Esophagus mucosa (tissue), 1 donor: ENCODE data around the gene SIDT1. TPM values are rescaled to one million over a fixed set of nuclear protein-coding genes. Genes with fewer than 3 reads are reported as not detected.

Experiments
- ATAC-seq: fragments of 200-7000 bp; cut with Tn5 transposase; one replicate; pipeline ENCODE4 v1.9.1; 2020
- total RNA-seq: library from RNA; stranded (reverse); gene quantifications from one replicate; pipeline ENCODE4 v1.2.4, GENCODE V29; 2023
- donor health status: DM: yes; HTN: yes; CAD: no.

Gene SIDT1
- total RNA-seq, result 1.5 TPM

DNA sequence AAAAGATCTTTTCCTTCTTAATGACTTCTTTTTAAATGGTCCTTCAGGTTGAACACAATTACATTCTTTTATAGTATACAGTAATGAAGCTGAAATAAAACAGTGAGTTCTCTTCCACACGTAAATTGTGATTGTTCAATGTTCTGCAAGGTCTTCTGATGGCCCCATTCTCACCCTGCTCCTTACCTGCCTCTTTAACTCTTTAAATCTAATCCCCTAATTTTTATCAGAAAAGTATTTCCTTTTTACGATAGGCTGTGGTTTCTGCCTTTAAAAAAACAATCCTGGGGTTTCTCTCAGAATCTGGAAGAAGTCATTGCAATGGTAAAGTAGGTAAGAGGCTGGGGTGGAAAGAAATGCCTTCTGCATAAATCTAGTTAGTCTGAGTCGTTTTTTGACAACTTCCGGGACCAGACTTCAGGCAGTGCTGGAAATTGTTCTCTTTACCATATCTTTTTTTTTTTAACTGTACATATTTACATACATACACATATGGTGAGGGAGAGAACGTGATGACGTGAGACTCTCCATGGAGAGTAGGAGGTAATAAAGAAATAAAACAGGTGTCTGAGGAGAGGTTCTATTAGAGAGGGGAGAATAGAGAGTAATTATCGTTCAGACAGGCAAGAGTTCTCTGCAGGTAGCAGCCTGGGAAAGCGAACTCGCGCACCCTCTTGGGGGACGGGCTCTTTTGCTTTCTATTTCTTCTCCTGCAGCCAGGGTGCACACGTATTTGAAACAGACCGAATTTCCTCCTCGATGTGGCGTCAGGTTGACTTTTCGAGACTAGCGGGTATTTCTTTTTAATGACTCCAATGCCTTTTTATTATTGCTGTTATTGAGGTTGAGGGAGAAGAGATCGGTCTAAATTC lies at the start of gene SIDT1:
Gene SIDT1 (plus strand): TSS at position 730 of the 872 bp plus-strand sequence. CDS start 467 bp downstream, outside the sequence.
- peak; percentile 41 for ATAC-seq

DNA sequence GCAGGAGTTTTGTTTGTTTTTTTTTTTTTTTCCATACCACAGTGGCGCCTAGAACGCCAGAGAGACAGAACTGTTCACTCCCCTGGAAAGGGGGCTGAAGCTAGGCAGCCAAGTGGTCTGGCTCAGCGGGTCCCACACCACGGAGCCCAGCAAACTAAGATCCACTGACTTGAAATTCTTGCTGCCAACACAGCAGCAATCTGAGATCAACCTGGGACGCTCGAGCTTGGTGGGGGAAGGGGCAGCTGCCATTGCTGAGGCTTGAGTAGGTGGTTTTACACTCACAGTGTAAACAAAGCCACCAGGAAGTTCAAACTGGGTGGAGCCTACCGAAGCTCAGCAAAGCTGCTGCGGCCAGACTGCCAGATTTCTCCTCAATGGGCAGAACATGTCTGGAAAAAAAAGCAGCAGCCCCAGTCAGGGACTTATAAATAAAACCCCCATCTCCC lies 47.2 kb upstream of the SIDT1 start:
- no peak for ATAC-seq

DNA sequence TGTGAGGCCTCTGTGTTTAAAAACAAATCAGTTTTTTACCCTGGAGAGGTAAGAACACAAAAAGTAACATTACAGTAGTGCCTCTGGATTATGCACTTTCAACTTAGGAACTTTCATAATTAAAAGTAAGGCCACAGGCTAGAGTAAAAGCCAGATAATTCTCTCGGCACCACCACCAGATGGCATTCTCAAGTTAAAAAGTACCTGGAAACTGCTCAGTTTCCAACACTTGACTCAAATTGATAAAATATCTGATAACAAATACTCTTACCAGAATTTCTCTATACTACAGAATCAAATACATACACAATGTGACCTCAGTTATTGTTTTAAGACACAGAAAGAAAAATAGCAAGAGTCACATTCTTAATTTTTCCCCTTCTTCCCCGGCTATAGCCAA lies 37.3 kb upstream of the SIDT1 start:
- ATAC-seq, result no peak

DNA sequence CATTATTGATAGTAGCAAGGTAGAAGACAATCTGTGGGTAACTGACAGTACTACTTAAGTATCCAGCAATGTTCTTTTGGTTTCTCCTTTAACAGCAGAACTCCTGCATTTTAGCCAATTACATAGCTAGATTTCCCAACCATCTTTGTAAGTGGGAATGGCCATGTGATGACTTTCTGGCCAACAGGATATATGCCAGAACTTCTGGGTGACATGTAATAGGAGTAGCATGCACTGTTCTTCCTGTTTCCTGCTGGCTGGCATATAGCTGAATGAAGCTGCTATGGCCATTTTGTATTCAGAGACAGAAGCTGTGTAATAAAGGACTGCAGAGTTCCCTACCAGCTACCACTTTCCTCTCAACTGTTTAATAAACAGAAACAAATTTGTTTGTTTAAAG lies 35.4 kb upstream of the SIDT1 start:
- ATAC-seq, result peak; percentile 45

DNA sequence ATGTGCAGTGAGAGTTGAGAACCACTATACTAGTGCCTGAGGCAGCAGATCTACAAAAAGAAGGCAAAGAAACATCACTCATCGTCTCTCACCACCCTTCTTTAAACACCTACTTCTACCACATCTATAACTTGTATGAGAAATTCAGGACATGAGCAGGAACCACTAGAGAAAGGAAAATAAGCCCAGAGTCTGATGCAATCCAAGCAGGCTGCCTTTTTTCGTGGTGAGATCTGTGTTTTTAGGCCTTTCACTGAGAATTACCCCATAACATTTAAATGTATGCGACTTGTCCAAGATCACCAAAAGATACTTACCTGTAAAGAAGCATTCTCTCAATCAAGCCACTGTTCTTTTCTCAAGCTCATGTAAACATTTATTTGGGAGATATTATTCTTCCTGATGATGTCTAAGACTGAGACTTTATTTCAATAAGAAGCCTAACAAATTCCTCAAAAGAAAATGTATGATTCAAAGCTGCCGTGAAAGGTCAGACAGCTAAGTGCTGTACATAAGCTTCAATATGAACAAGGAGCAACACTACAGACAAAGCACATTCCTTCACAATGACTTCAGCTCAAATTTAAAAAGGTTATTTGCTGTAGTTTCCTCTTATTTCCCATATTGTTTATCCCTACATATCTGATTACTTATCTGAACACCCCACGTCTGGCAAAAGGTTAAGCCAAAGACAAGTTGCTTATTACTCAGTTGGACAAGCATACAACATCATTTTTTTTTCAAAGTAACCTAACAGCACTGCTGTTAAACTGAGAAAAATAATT lies 33.9 kb upstream of the SIDT1 start:
- no peak for ATAC-seq

DNA sequence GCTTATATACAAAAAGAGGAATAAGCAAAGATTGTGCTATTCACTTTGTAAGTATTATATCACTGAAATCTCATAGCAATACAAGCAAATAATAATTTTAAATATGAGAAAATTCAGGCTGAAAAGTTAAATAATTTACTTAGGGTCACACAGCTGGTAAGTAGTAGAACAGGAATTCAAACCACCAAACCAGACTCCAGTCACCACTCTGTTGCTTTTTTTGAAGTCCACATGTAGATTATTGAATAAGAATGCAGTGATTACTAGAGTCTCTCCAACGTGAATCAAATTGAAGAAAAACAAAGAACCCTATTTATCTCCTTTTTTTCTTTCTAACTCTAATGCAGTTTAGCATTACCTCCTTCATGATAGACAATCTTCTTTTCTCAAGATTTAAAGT lies 33.3 kb upstream of the SIDT1 start:
- ATAC-seq, result no peak

DNA sequence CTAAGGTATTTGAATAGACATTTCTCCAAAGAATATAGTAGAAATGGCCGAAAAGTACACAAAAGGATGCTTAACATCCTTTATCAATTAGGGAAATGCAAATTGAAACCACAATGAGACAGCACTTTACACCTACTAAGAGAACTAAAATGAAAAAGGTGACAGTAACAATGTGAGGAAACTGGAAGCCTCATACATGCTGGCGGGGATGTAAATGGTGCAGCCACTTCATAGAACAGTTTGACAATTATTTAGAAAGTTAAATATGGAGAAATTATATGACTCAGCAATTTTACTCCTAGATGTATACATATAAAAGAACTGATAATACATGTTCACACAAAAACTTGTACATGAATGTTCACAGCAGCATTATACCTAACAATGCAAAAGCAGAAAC lies 30.8 kb upstream of the SIDT1 start:
- no peak for ATAC-seq

DNA sequence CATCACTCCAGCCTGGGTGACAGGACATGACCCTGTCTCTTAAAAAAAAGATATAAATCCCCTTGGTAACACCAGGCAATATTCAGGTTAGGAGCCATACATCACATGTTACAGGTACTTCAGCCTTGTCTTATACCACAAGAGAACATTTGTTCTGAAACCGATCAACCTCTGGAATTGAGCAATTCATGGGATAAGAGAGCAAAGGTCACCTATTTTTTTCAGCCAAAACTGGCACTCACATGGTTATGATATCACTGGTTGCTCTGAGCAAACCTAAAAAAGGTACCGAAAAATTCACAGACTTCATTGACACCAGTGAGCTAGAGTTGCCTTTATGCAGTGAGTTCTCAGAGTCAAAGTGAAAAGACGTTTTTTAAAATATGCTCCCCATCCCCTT lies 26.5 kb upstream of the SIDT1 start:
- no peak for ATAC-seq

DNA sequence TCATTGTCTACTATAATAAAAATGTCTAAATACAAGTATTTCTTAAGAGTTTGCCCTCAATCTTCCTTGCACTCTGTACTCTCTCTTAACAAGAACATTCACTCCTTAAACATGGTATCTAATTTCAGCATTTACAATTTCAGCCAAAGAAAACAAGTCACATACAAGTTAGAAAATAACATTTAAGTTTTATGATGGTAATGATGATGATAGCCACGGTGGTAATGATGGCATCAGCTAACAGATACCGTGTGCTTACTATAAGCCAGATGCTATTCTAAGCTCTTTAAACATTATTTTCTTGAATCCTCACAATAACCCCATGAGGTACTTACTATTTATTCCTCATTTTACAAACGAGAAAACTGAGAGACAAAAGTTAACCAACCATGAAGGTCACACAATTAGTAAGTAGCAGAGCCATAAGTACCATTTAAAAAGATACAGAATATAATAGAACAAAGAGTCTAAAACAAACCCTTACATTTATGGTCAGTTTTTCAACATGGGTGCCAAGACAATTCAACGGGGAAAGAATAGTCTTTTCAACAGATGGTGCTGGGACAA lies 24.8 kb upstream of the SIDT1 start:
- no peak for ATAC-seq

DNA sequence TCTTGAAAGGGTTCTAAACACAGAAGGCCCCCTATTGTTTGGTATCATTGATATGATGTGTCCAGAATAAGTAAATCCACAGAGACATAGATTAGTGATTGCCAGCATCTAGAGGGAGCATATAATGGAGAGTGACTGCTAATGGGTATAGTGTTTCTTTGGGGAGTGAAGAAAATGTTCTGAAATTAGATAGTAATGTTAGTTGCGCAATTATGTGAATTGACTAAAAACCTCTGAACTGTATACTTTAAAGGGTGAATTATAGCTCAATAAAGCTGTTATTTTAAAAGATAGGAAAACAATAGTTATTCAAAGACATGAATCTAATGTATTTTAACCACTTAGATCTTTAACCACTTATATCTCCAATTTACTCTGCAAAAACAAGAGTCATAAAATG lies 23.4 kb upstream of the SIDT1 start:
- no peak for ATAC-seq

DNA sequence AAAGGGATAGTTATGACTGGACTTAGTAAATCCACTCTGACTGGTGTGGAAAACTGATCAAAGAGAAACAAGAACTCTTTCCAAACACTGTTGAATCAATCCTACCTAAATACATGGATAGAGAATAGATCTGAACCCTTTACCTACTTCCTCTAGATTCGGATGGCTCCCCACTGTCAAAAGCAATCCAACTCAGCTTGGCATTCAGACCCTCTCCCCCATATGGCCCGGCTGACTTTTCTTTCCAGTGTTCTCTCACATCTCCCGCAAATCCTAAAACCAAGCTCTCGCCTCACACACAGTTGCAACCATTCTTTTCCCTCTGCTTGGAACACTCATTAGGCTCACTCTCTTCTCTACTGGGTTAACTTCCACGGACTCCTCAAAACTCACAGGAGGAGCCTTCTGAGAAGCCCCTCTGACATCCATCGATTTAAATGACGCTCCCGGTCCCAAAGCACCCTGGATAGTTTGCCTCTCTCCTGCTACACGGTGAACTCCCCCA lies 18.0 kb upstream of the SIDT1 start:
- no peak for ATAC-seq

DNA sequence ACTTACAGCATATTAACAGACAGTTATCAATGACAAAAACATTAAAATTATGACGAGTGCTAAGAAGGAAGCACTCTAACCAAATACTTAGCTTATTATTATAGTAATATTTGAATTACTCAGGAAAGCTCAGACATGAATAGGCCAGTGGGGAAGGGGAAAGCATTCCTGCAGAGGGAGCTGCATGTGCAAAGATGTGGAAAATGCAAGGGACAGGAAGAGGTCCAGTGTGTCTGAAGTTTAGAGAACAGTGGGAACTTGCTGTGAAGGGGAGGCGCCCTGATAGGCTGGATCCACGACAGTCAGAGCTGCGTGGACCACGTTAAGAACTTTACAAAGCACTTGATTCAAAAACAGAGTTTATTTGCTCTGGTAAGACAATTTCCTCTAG lies 16.2 kb upstream of the SIDT1 start:
- no peak for ATAC-seq

DNA sequence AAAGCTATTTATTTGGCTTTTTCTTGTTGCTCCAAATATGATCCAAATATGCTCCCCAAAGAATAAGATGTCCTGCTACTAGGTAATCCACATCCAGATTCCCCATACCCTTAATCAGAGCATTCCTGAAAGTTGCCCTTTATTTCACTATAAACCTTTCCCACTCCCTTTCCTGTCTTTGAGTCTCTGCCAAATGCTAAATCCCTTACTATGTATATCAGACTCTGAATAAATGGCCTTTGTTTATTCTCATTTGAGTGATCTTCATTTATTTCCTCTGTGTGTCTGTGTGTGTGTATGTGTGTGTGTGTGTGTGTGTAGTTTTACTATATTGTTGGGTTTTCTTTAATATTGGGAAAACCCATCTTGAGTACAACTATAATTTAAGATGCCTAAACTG lies 10.4 kb upstream of the SIDT1 start:
- no peak for ATAC-seq

DNA sequence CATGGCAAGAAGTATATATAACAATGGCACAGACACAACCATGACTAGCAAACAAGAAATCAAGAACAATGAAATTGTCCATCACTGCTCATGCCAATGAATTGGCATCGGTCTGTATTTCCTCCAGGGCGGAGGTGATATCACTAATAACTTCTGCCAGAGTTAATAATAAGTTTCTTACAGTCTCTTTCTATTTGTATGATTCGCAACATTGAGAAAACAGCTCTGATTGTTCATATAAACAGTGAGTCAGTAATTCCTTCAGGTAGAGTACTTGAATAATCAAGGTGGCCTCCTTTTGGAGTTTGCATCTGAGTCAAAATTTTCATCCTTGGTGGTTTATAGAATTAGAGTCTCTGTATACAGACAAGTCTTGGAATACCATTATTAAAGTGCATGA lies 9.1 kb upstream of the SIDT1 start:
- ATAC-seq, result no peak

DNA sequence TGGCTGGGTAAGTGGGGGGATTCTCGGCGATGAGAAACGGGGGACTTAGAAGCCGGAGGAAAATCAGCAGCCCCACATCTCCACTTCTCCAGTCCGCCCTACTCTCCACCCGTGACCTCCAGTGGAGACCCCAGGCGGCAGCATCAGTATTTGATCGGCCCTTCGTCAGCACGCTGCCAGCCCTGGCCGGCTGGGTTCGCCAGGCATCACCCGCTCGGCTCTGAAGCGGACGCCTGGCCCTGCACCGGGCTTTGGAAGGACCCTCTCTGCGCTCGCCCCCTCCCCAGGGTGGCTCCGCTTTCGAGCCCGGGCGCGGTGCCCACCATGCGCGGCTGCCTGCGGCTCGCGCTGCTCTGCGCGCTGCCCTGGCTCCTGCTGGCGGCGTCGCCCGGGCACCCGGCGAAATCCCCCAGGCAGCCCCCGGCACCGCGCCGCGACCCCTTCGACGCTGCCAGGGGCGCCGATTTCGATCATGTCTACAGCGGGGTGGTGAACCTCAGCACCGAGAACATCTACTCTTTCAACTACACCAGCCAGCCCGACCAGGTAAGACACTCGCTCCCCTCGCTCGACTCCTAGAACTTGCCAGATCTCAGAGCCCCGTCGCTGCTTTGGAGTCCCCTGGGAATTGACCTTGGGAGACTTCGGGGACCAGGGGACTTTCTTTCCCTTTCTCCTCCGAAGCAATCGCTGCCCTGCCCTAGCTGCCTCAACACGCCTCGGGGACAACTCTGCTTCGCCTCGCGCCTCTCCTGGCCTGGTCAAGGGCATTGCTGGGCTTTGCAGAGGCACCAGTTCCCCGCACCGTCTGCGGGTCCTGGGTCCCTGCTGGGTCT lies 561 bp downstream of the SIDT1 start:
- peak; percentile 36 for ATAC-seq

DNA sequence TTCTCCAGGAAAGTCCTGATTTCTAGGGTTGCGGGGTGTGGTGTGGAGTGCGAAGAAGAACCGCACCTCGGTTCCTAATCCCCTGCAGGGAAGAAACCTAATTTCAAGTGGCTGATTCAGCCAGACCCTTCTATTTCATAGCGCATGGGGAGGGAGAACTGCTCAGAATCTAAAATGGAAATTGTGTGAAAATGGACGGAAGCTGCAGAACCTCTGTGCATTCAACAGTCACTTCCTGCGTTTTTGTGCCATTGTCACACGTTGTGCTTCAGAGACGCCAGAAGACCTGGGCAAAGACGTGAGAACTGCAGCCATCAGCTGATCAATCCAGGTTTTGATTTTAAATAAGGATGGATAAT lies 1.2 kb downstream of the SIDT1 start:
- ATAC-seq, result no peak

DNA sequence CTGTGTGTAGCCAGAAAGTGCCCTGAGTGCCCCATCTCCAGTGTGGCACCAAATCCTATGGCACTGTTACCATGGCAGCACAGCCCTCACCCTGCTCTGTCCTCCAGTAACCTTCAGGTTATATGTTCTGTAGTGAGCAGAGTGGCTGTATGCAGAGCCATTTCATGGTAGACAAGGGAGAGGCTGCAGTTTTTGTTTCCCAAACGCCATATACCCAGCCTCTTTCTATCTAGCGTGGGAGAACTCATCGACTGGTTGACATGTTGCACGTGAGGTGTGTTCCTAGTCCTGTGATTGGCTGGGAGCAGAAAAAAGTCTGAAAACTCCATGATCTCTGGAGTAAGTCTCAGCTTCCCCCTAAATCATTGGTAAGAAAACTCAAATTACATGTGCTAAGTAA lies 2.0 kb downstream of the SIDT1 start:
- ATAC-seq, result no peak

DNA sequence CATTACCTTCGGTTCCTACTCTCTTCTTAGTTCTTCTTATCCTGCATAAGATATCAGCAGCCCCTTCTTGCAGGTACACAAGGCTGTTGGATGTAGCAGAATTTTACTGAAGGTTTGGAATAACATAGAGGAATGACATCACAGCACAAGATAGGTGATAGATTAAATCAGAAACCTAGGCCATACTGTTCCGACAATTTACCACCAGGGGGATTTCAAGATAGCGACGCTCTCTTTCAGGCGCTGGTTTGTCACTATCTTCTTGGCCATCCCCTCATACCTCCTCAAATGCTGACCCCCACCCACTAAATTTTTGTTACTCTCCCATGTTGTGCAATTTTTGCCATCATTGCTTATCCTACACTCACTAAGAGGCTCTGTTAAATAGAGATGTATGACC lies 3.5 kb downstream of the SIDT1 start:
- no peak for ATAC-seq

DNA sequence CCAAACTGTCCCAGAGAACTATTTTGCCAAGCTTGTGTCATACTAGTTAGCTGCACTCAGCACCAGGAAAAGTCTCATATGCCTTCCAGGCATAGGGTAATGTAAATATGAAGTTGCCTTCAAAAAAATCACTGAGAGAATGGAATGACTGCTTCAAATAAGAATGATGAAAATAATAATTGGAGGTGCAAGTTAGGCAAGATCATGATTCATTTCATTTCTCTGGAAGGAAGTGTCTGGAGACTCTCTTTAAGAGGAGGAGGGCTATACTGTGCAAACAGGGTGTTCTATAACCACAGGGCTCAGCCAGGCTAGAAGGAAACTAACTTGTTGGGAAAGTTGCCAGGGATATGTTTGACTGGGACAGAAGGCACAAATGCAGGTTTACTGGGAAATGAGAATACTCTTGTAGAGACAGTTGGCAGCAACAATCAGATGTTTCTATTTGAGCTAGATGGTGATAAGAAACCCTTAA lies 4.3 kb downstream of the SIDT1 start:
- peak; percentile 88 for ATAC-seq

DNA sequence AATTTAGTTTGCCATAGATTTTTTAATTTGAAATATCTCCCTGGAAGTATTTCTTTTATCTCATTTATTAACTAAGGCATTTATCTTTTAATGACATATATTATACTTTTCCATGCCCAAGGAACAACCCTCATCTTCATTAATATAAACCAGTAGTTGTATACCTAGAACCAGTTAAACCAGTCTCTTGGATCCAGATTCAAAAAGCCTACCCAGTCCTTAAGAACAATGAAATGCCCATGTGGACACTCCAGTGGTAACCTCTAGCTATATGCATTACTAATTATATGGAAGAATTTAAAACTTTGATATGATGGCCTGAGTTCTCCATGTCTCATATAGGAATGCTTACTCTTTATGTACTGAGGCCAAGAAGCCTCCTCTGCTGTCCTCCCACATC lies 4.8 kb downstream of the SIDT1 start:
- peak; percentile 67 for ATAC-seq

DNA sequence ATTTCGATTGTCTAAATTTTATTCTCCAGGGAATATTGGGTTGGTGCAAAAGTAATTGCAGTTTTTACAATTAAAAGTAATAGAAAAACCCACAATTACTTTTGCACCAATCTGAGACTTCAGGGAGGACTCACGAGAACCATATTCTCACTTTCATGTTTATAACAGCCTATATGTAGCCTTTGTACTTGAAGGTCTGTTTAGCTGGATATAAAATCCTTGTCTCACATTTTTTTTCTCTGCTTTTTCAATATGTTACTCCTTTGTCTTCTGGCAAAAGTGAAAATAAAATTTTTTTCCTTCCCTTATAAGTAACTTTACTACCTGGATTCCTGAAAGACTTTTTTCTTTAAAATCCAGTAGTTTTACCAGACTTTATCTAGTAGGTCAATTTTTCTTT lies 9.2 kb downstream of the SIDT1 start:
- ATAC-seq, result no peak

DNA sequence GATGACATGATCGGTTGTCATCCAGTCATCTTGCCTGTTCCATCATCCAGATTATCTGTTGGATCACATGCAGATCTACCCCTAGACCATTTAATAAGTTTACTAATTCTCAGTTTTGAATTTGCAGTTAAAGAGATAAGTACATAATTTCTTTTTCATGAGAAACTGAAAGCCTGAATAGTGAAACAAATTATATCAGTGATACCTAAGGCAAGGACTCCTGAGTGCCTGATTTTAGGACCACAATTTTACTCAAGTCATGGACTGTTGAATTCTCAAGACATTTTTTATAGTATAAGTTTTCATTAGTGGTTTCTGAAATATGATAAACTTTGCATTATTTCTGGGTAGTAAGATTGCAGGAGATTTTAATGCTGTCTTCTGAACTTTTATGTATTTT lies 13.2 kb downstream of the SIDT1 start:
- ATAC-seq, result no peak
